Measurements from ENCODE around the gene RADIL.

The RADIL gene

GRCh38 chr7:4749798-4750197 lies 133.7 kb downstream of the RADIL start:
- no peak for DNase-seq

- DNase-seq, result no peak
Observed at GRCh38 chr7:4749363-4749762, 134.2 kb downstream of the RADIL start.
